Right lobe of liver (tissue), 4 donors: ENCODE measurements around the gene APOC3.

Source experiments
- CTCF ChIP-seq, 4 donors: fragments of 200-600 bp in 3 of 4; fragments of 450-650 bp in 1 of 4; IDR thresholded peaks; one replicate each; pipeline versions ENCODE4 v1.5.1 to v1.8.0; 2016 to 2022; ENCODE audit warnings: antibody characterized with exemption in 4 of 4, mild to moderate bottlenecking in 2 of 4
- POLR2A ChIP-seq: fragments of 450-650 bp; IDR thresholded peaks from one replicate; pipeline ENCODE4 v1.6.1; 2017; ENCODE audit warnings: antibody characterized with exemption, mild to moderate bottlenecking
- donor health status: DM: no; HTN: no; CAD: no.
- donor health status: DM: no; HTN: no; CAD: no.
- donor health status: DM: no; HTN: yes; CAD: no.

GRCh38 chr11:116787436-116787785, 42.3 kb upstream of the APOC3 start:
- TF ChIP-seq CTCF (IDR thresholded peaks at IDR 0.05) (no peak), POLR2A (no peak)
